Measurements from ENCODE around the gene DNAI4. TPM values are rescaled to one million over a fixed set of nuclear protein-coding genes. Genes with fewer than 3 reads are reported as not detected.

Gene DNAI4
- total and polyA plus RNA-seq, 2 of the 8 experiments (the other 6 are each of a cell fraction or from before 2014, with no cell fraction given): 0.32 to 2.1 TPM

DNA sequence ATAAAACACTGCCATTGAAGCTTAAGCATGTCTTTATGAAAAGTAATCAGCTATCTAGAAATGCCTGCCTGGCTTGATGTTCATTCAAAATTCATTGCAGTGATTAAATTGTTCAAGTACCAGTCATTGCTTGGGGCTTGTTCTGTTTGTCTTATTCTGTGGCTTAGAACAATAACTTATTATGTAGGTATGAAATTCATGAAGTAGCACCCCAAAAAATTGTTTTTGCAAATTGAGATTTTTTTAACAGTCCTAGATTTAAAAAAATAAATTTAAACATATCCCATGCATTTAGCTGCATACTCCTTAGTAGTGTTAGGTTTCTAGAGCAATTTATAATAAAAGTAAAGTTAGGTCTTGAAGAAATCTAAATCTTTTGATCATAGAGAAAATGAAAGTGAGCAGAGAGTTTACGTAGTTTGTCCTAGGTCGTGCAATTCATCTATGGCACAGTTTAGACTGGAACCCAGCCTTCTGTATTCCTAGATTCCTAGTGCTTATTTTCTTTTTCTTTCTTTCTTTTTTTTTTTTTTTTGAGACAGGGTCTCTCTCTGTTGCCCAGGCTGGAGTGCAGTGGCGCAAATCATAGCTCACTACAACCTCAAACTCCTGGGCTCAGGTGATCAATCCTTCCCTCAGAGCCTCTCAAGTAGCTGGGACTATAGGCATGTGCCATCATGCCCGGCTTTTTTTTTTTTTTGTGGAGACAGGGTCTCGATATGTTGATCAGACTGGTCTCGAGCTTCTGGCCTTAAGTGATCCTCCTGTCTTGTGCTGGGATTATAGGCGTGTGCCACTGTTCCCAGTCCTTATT is 9.4 kb upstream of the DNAI4 start:
- Histone ChIP-seq H3K9ac (replicated peaks in 1 of 4; ENCODE audit: extremely low read depth in 1 of 4, low read depth in 3 of 4, low read length in 3 of 4) (no peak overlapping the region), H3K79me2 (ENCODE audit: control insufficient read depth in 1 of 2, insufficient read depth in 2 of 2, low read length in 2 of 2) (peaks cover 4 to 80% of the 10 kb centered on the region in 2 experiments), H2BK5ac (ENCODE audit: low read depth, low read length) (no peak overlapping the region), H2BK12ac (ENCODE audit: low read depth, low read length) (no peak overlapping the region), H2BK15ac (ENCODE audit: low read length) (no peak overlapping the region), H3K23me2 (ENCODE audit: low read depth, low read length) (peaks cover 3% of the 10 kb centered on the region; the same call in 1 of the 2 replicates), H4K8ac (ENCODE audit: extremely low read depth, insufficient read depth, low read length) (no peak overlapping the region), H3K27me3 (replicated peaks in 1 of 4; ENCODE audit: control insufficient read depth in 3 of 4, extremely low read depth in 1 of 4, insufficient read depth in 3 of 4, low read length in 3 of 4) (no peaks in the 10 kb centered on the region), H3K23ac (ENCODE audit: insufficient read length) (no peak overlapping the region), H3K4me2 (ENCODE audit: insufficient read depth in 1 of 2, low read depth in 2 of 2, low read length in 2 of 2) (no peak overlapping the region), H3K14ac (ENCODE audit: insufficient read length) (no peak overlapping the region), H3K4me3 (ENCODE audit: extremely low read depth in 1 of 4, insufficient read depth in 2 of 4, low read depth in 3 of 4, low read length in 4 of 4) (no peak overlapping the region), H2BK20ac (ENCODE audit: low read length) (no peak overlapping the region), H3K4ac (replicated peaks; ENCODE audit: insufficient read length, low read depth, low read length) (no peak overlapping the region), H2AFZ (ENCODE audit: low read length) (no peak overlapping the region), H2BK120ac (replicated peaks; ENCODE audit: low read depth, low read length) (no peak overlapping the region), H3K36me3 (ENCODE audit: control insufficient read depth in 2 of 4, insufficient read depth in 4 of 4, low read length in 3 of 4) (no peaks in the 10 kb centered on the region), H3K18ac (ENCODE audit: extremely low read depth, low read length) (no peak overlapping the region), H4K91ac (replicated peaks; ENCODE audit: insufficient read length, low read length) (no peak overlapping the region), H2AK5ac (ENCODE audit: low read depth, low read length) (no peak overlapping the region), H3K79me1 (ENCODE audit: low read depth, low read length) (peaks cover 2% of the 10 kb centered on the region; the same call in 1 of the 2 replicates), H4K5ac (ENCODE audit: insufficient read length, low read depth, low read length) (no peak overlapping the region), H4K20me1 (replicated peaks in 1 of 2; ENCODE audit: control insufficient read depth in 1 of 2, insufficient read depth in 2 of 2, low read length in 2 of 2) (peaks cover 0 to 1% of the 10 kb centered on the region in 2 experiments), H3K4me1 (replicated peaks in 1 of 4; ENCODE audit: control insufficient read depth in 3 of 4, insufficient read depth in 4 of 4, low read length in 3 of 4) (peaks cover 0 to 4% (median 0%) of the 10 kb centered on the region in 4 experiments; a peak in 3 of 7 replicates), H3K9me3 (ENCODE audit: insufficient read depth in 2 of 2, low read depth in 1 of 2, low read length in 1 of 2) (no peaks in the 10 kb centered on the region), H3K27ac (ENCODE audit: low read depth, low read length) (no peak overlapping the region), H3K56ac (replicated peaks; ENCODE audit: insufficient read length, low read depth, low read length) (no peak overlapping the region)
- no peak for TF ChIP-seq SUZ12 (IDR thresholded peaks at IDR 0.05; ENCODE audit: low read length)
- no peak for TF ChIP-seq SP2 (IDR thresholded peaks at IDR 0.05; ENCODE audit: low read length)
- WGBS, 2 experiments (ENCODE audit: extremely low coverage in 1 of 2, insufficient coverage in 1 of 2, insufficient read length in 1 of 2, insufficient replicate concordance in 2 of 2, low coverage in 1 of 2, low lambda C conversion rate in 2 of 2, missing lambda C conversion rate in 1 of 2): 87% methylated on average over 7 of the region's 7 CpGs; no CpG with 5 or more reads in 1 of the 2 experiments
- DNase-seq (ENCODE audit: low read depth in 1 of 2, low spot score in 2 of 2): no peak
- CTCF ChIA-PET (ENCODE audit: partially characterized antibody): interaction anchor here (0.6 kb wide), 2 partner anchors 12 to 1826 kb away, joined by 3 to 4 read pairs; no protein-coding TSS in a partner anchor
- POLR2A ChIA-PET (ENCODE audit: partially characterized antibody): interaction anchor here (0.6 kb wide), 1 partner anchor 37 kb away, joined by 4 read pairs; no protein-coding TSS in a partner anchor
- no peak for FAIRE-seq

Data from H1 (cell line).